Measurements from ENCODE around the gene C19orf73. TPM values are rescaled to one million over a fixed set of nuclear protein-coding genes. Genes with fewer than 3 reads are reported as not detected.

The C19orf73 gene
- total RNA-seq, 1 experiment from 2014 or later: 1.4 TPM

GRCh38 chr19:49106648-49107135 is 12.3 kb downstream of the C19orf73 start:
- ChIA-PET CTCF (interaction anchor here (0.6 kb wide), 1 partner anchor 9 kb away, joined by 3 read pairs; no protein-coding TSS in a partner anchor), POLR2A (no interaction called here)
- BruUV-seq (replicated peaks): no TSS peak
- Histone ChIP-seq H3K27ac (ENCODE audit: low read length) (no peak overlapping the region), H3K27me3 (ENCODE audit: control insufficient read depth, insufficient read depth, low read length) (no peaks in the 10 kb centered on the region), H3K36me3 (ENCODE audit: control insufficient read depth, insufficient read depth, low read length) (no peaks in the 10 kb centered on the region; the same call in 1 of the 2 replicates), H3K9me3 (ENCODE audit: control insufficient read depth, insufficient read depth, low read depth, low read length) (no peaks in the 10 kb centered on the region), H3K4me1 (ENCODE audit: control insufficient read depth, insufficient read depth, low read length) (no peaks in the 10 kb centered on the region), H3K4me3 (ENCODE audit: low read depth in 2 of 2, low read length in 2 of 2) (no peak overlapping the region)
- peak; percentile 59; the same call in 1 of the 2 replicates for ATAC-seq
- DNase-seq (ENCODE audit: low read depth, low spot score): no peak
- intact Hi-C loops (cut with micrococcal nuclease; ENCODE audit: unreplicated experiment) (no loop called here), in situ Hi-C loops (cut with HindIII; ENCODE audit: low pct_unique_long_range_greater_than_20kb, low sequenced_read_pairs) (no loop called here)
- TF ChIP-seq TCF7L2 (IDR thresholded peaks at IDR 0.05; ENCODE audit: low read depth, low read length) (no peak), REST (IDR thresholded peaks at IDR 0.05; ENCODE audit: insufficient read depth in 1 of 2, low read depth in 2 of 2, low read length in 1 of 2) (no peak), CTCF (IDR thresholded peaks at IDR 0.05) (peak; percentile 85), SIN3A (IDR thresholded peaks at IDR 0.05; ENCODE audit: borderline replicate concordance, insufficient read depth, low read depth, low read length) (no peak), POLR2AphosphoS5 (IDR thresholded peaks at IDR 0.05; ENCODE audit: low read depth, low read length) (no peak)

GRCh38 chr19:49104229-49104864 is 14.6 kb downstream of the C19orf73 start:
- no TSS peak for BruUV-seq (replicated peaks)
- Histone ChIP-seq H3K4me1 (ENCODE audit: control insufficient read depth, insufficient read depth, low read length) (no peaks in the 10 kb centered on the region), H3K9me3 (ENCODE audit: control insufficient read depth, insufficient read depth, low read depth, low read length) (no peaks in the 10 kb centered on the region), H3K36me3 (ENCODE audit: control insufficient read depth, insufficient read depth, low read length) (peaks cover 3% of the 10 kb centered on the region; the same call in 1 of the 2 replicates), H3K4me3 (ENCODE audit: low read depth in 2 of 2, low read length in 2 of 2) (no peak overlapping the region), H3K27me3 (ENCODE audit: control insufficient read depth, insufficient read depth, low read length) (no peaks in the 10 kb centered on the region), H3K27ac (ENCODE audit: low read length) (no peak overlapping the region)
- intact Hi-C loops (cut with micrococcal nuclease; ENCODE audit: unreplicated experiment) (no loop called here), in situ Hi-C loops (cut with HindIII; ENCODE audit: low pct_unique_long_range_greater_than_20kb, low sequenced_read_pairs) (no loop called here)
- ATAC-seq: no peak
- no peak for DNase-seq (ENCODE audit: low read depth, low spot score)
- ChIA-PET POLR2A (no interaction called here), CTCF (no interaction called here)
- no peak for TF ChIP-seq SIN3A (IDR thresholded peaks at IDR 0.05; ENCODE audit: borderline replicate concordance, insufficient read depth, low read depth, low read length)
- TF ChIP-seq CTCF (IDR thresholded peaks at IDR 0.05): no peak
- no peak for TF ChIP-seq POLR2AphosphoS5 (IDR thresholded peaks at IDR 0.05; ENCODE audit: low read depth, low read length)
- no peak for TF ChIP-seq REST (IDR thresholded peaks at IDR 0.05; ENCODE audit: insufficient read depth in 1 of 2, low read depth in 2 of 2, low read length in 1 of 2)
- no peak for TF ChIP-seq TCF7L2 (IDR thresholded peaks at IDR 0.05; ENCODE audit: low read depth, low read length)
